KG1 (cell line): ENCODE results near the gene YARS2.

ENCODE experiments used
- DNase-seq: peaks from one replicate; lab custom pipeline; 2025; lab: John Stamatoyannopoulos, UW

The YARS2 gene

GRCh38 chr12:32755654-32756475 is at the start of gene YARS2:
Gene YARS2 (minus strand): TSS chr12:32755897. CDS start chr12:32755874, 23 bp downstream.
- peak; percentile 86 for DNase-seq

- no peak for DNase-seq
These were observed 48.6 kb upstream of the YARS2 start for GRCh38 chr12:32804301-32804700.

GRCh38 chr12:32801269-32801980 is 45.7 kb upstream of the YARS2 start:
- no peak for DNase-seq

DNA sequence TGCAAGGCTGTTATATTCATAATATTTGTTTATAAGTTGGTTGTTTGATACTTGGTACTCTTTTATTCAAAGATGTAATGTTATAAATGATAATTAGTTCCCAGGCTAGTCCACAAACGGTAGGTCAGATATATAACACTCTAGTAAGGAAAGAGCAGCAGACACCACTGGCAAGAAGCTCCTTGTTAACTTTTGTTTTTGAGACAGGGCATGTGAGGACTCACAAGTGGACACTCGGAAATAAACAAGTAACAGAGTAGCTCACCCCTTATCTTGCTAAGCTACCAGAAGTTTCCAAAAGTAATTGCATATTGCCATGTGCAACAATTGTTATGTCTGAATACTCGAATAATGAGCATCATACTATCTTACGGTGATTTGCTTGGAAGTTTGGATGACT is 38.6 kb upstream of the YARS2 start:
- no peak for DNase-seq

DNA sequence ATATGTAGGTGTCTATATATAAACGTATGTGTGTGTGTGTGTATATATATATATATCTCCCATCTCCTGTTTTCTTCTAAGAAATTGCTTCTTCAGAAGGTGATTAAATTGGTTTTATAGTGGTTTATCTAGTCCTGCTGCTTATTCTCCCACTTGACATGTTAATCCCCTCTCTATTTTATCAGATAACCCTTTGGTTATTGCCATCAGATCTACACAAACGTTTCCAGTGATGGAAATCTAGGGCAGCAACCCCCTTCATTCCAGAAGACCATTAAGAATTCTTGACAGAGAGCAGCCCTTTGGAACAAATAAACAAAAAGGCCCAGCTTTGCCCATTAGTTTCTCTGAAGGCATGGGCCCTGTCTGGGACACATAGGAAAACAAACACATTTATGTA is 34.2 kb upstream of the YARS2 start:
- DNase-seq: no peak

GRCh38 chr12:32789446-32789845 is 33.7 kb upstream of the YARS2 start:
- DNase-seq: no peak

- DNase-seq: no peak
These were observed 32.7 kb upstream of the YARS2 start for GRCh38 chr12:32788405-32788804.

DNA sequence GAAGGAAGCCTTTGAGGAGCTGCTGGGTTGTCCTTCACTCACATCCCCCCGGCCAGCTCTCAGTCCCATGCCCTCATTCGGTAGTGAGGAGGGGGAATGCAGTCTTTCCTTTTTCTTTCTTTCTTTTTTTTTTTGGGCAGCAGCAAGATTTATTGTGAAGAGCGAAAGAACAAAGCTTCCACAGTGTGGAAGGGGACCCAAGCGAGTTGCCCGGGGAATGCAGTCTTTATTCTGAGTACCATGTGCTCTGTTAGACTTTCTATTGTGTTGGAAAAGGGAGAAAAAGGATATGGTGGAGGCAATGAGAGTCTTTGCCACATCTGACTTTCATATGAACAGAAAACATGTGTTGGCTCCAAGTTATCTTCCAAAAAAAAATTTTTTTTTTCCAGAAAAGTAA is 29.9 kb upstream of the YARS2 start:
- DNase-seq: no peak

- no peak for DNase-seq
These were observed 27.3 kb upstream of the YARS2 start for GRCh38 chr12:32783029-32783428.

GRCh38 chr12:32780071-32780470 is 24.4 kb upstream of the YARS2 start:
- no peak for DNase-seq

GRCh38 chr12:32777691-32778175 is 22.0 kb upstream of the YARS2 start:
- DNase-seq: no peak

DNA sequence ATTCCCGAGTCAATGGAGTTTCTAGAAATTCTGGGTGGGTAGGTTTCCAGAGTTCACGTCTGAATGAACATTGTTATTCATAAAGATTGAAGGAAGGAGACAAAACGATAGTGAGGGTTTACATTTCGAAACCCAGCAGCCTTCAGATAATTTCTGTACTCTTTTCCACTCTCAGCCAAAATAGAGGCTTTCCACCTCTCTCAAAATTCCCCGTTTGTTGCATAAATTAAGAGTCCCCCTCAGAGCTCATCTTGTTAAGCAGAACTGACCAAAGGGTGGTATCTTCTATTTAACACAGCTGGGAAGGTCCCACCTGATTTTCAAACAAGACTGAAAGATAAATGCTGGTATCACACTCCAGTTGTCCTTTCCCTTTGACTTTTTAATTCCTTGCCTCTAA is 21.5 kb upstream of the YARS2 start:
- no peak for DNase-seq

DNA sequence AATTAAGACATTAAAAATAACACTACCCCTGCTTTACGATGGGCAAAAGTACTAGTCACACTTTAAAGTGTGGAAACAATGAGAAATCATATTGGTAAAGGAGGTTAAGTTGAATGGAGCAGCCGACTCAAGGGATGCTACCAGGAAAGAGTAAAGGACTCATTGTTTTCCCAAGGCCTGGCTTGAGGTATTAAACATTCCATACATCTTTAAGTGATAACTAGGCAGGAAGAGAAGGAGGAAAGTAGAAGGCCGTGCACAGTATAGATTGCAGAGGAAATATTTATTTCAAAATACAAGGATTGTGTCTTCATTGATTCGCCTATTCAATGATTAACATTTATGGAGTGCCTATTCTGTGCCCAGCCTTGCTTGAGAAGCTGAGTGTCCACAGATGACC is 20.6 kb upstream of the YARS2 start:
- no peak for DNase-seq

DNA sequence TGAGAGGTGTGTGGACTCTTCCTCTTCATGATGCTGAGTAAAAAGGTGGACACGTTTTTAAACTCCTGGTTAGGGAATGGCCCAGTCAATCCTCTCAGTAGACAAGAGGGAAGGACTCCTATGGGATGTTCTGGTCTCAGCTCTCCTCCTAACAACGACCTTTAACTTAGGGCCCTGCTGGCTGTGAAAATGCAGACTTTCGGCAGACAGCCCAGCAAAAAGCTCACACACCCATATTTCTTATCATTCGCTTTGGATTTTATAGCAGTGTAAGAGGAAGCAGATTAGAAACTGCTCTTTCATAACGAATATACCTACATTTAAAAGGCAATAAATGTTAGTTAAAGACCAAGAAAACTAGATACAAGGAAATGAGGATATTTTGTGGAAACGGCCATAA is 18.0 kb upstream of the YARS2 start:
- DNase-seq: no peak

GRCh38 chr12:32770141-32770540 is 14.4 kb upstream of the YARS2 start:
- no peak for DNase-seq

GRCh38 chr12:32768518-32768917 is 12.8 kb upstream of the YARS2 start:
- DNase-seq: no peak

DNA sequence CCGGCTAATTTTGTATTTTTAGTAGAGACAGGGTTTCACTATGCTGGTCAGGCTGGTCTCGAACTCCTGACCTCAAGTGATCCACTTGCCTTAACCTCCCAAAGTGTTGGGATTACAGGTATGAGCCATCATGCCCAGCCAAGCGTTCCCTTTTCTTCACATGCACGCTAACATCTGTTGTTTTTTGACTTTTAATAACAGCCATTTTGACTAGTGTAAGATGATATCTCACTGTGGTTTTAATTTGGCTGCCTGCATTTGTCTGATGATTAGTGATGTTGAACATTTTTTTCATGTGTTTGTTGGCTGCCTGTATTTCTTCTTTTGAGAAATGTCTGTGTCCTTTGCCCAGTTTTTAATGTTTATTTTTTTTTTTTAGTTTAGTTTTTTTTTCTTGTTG is 10.2 kb upstream of the YARS2 start:
- DNase-seq: no peak

GRCh38 chr12:32761716-32762115 is 6.0 kb upstream of the YARS2 start:
- peak; percentile 30 for DNase-seq

DNA sequence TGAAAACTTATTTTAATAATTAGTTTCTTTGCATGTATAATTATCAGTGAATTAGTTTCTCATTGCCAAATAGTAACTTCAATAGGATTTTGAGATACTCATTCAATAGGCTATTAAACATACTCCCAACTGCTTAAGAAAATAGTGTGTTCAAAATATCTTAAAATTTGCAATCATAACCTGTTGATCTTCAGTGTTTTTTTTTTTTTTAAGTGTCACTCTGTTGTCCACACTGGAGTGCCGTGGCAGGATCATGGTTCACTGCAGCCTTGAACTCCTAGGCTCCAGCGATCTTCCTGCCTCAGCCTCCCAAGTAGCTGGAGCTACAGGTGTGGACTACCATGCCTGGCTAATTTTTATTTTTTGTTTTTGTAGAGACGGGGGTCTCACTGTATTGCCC is 1.5 kb upstream of the YARS2 start:
- DNase-seq: no peak

- DNase-seq: no peak
These were observed 874 bp upstream of the YARS2 start for GRCh38 chr12:32756476-32757066.

DNA sequence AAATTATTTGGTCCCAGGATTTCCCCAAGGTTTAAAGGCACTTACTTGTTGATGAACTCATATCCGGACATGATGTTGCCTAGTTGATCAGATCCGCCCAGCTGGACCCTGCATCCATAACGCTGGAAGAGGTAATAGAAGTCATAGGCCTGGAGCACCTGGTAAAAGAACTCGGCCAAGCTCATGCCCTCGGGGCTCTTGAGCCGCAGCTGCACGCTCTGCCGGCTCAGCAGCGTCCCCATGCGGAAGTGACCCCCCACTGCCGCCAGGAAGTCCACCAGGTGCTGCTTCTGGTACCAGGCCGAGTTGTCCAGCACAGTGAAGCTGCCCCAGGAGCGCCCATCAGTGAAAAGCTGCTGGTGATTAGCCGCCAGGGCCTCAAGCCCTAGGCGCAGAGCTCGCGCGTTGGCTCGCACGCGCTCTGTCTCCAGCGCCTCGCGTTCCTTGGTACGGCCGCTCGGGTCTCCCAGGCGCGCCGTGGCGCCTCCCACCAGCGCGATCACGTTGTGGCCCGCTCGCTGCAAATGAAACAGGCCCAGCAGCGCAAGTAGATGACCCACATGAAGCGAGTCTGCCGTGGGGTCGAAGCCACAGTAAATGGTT is 545 bp downstream of the YARS2 start:
- DNase-seq: peak; percentile 82

DNA sequence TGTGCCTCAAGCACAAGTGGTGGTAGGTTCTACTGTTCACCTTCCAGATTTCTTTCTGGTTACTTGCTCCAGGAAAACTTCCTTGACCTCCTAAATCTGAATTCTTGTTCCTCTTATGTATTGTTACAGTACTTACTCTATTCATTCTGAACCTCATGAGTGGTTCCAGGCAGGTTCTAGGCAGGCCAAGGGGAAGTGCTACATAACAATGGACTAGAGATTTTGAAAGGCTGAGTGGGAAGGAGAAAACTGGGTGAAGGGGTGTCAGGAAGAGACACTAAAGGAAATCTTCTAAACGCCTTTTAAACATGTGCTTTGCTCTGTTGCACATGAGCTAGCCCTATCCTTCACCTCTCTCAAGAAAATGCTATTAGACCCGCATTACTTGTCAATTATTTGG is 1.6 kb downstream of the YARS2 start:
- no peak for DNase-seq

- DNase-seq: no peak
These were observed 2.1 kb downstream of the YARS2 start for GRCh38 chr12:32753605-32754004.
